Measurements from ENCODE around the gene MRPL24. TPM values are rescaled to one million over a fixed set of nuclear protein-coding genes. Genes with fewer than 3 reads are reported as not detected.

The MRPL24 gene
- total and polyA plus RNA-seq, 2 of the 13 experiments (the other 11 are each of a cell fraction or from before 2014, with no cell fraction given): 38.1 to 42.9 TPM

GRCh38 chr1:156690675-156691036, 50.2 kb downstream of the MRPL24 start:
- Histone ChIP-seq H3K27me3 (ENCODE audit: control insufficient read depth in 1 of 2, insufficient read depth in 2 of 2, low read length in 2 of 2) (peaks cover 14 to 46% of the 10 kb centered on the region in 2 experiments; a peak in 4 of 5 replicates), H3K4me2 (ENCODE audit: low read depth, low read length) (no peak overlapping the region), H3K4me3 (replicated peaks in 1 of 3; ENCODE audit: insufficient read depth in 1 of 3, low read depth in 2 of 3, low read length in 3 of 3) (no peak overlapping the region), H2AFZ (ENCODE audit: low read length) (no peak overlapping the region), H3K9ac (ENCODE audit: insufficient read depth, low read depth, low read length) (no peak overlapping the region), H3K36me3 (replicated peaks in 1 of 2; ENCODE audit: control insufficient read depth in 1 of 2, insufficient read depth in 2 of 2, low read length in 2 of 2) (no peaks in the 10 kb centered on the region), H3K9me3 (ENCODE audit: low read length) (no peaks in the 10 kb centered on the region), H4K20me1 (ENCODE audit: insufficient read depth, low read length) (no peaks in the 10 kb centered on the region), H3K27ac (ENCODE audit: extremely low read length, insufficient read depth, low read length) (no peak overlapping the region), H3K79me2 (ENCODE audit: insufficient read depth, low read length) (no peaks in the 10 kb centered on the region), H3K4me1 (ENCODE audit: insufficient read depth, low read length) (peaks cover 40% of the 10 kb centered on the region)
- 26% methylated on average over 8 of the region's 8 CpGs for WGBS (ENCODE audit: low lambda C conversion rate)
- DNase-seq (ENCODE audit: low spot score): no peak
- ATAC-seq: no peak
- POLR2A ChIA-PET: interaction anchor here (1.5 to 2.5 kb wide), 4 partner anchors 16 to 38 kb away, joined by 3 to 22 read pairs (median 12); partner anchors contain the start of genes ISG20L2 and METTL25B
- no peak for TF ChIP-seq ZBTB38 (CRISPR knock-in tag; IDR thresholded peaks at IDR 0.05)
- TF ChIP-seq ZBTB1 (CRISPR knock-in tag; IDR thresholded peaks at IDR 0.05; ENCODE audit: borderline replicate concordance): no peak
- no peak for TF ChIP-seq USF2 (IDR thresholded peaks at IDR 0.05; ENCODE audit: low read depth, low read length)
- no peak for TF ChIP-seq USF2 (CRISPR knock-in tag; IDR thresholded peaks at IDR 0.05; ENCODE audit: borderline replicate concordance)
- in situ Hi-C loops (cut with HindIII; ENCODE audit: extremely low pct_ligation_motif_present, low pct_unique_long_range_greater_than_20kb): loop anchor here (10.0 kb wide), 2 partner anchors 174 to 234 kb away; partner anchors contain the start of genes LRRC71 and NTRK1
- no TSS peak for BruUV-seq (replicated peaks)
- CTCF ChIA-PET (ENCODE audit: low intra/inter-chr PET ratio, low total read pairs): interaction anchor here (2.3 to 4.7 kb wide), 3 partner anchors 15 to 199 kb away, joined by 10 to 119 read pairs (median 30); partner anchors contain the start of genes CRABP2, ISG20L2 and METTL25B
- no peak for FAIRE-seq
- intact Hi-C loops (cut with micrococcal nuclease; ENCODE audit: unreplicated experiment): no loop called here

Measured in HepG2 (cell line).